GM10248 (cell line): ENCODE results near the gene ASMT.

Source experiments
- CTCF ChIA-PET: fragments of 300-600 bp; sonication (Branson Sonifier 250); formaldehyde crosslinking; extraction: SDS; loops from one replicate; lab custom pipeline; 2021; ENCODE audit warnings: antibody characterized with exemption; lab: Yijun Ruan, JAX
- POLR2A ChIA-PET: fragments of 350-650 bp; sonication (Branson Sonifier 250); formaldehyde crosslinking; extraction: SDS; loops from one replicate; lab custom pipeline; 2020; ENCODE audit warnings: antibody characterized with exemption; lab: Yijun Ruan, JAX
- DNase-seq: peaks from one replicate; pipeline ENCODE4 v3.0.0; 2012; ENCODE audit errors: extremely low spot score
- CTCF ChIP-seq: IDR thresholded peaks from 2 replicates; pipeline ENCODE4 v1.5.1; 2012; ENCODE audit warnings: mild to moderate bottlenecking, low read depth; ENCODE audit errors: extremely low read depth, missing control alignments, control extremely low read depth

ASMT gene

GRCh38 chrX:1591863-1592469 is 22.9 kb upstream of the ASMT start:
- TF ChIP-seq CTCF, result no peak
- CTCF ChIA-PET, result no interaction called here
- DNase-seq, result no peak
- POLR2A ChIA-PET, result no interaction called here

DNA sequence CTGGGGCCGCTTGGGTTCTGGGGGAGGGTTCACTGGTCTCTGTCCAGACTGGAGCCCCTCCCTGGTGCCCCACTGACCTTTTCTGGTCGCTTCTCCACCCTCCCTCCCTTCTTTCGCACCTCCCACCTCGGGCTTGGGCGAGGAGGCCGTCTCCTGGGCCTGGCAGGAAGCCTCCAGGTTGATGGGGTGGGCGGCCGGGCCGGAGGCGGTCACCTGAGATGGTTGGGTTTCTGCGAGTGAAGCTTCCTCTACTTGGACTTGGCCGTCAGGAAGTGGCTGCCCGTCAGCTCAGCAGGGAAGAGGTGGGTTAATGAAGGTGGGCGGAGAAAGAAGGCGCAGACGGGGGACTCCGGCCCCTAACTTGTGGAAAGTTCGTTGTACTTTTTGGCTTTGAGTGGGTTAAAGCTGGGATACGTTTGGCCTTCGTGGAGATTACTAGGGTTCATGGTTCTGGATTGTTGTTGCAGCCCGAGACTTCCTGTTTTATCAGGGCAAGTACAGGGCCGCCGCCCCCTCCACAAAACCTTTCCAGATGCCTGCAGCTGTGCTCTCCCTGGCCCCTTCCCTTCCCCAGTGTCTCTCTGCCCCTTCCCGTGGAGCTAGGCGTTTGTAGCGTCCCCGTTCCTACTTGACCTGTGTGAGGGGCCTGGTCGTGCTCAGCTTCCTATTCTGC is 22.3 kb upstream of the ASMT start:
- no peak for TF ChIP-seq CTCF
- ChIA-PET CTCF (no interaction called here), POLR2A (no interaction called here)
- peak; percentile 72 for DNase-seq

DNA sequence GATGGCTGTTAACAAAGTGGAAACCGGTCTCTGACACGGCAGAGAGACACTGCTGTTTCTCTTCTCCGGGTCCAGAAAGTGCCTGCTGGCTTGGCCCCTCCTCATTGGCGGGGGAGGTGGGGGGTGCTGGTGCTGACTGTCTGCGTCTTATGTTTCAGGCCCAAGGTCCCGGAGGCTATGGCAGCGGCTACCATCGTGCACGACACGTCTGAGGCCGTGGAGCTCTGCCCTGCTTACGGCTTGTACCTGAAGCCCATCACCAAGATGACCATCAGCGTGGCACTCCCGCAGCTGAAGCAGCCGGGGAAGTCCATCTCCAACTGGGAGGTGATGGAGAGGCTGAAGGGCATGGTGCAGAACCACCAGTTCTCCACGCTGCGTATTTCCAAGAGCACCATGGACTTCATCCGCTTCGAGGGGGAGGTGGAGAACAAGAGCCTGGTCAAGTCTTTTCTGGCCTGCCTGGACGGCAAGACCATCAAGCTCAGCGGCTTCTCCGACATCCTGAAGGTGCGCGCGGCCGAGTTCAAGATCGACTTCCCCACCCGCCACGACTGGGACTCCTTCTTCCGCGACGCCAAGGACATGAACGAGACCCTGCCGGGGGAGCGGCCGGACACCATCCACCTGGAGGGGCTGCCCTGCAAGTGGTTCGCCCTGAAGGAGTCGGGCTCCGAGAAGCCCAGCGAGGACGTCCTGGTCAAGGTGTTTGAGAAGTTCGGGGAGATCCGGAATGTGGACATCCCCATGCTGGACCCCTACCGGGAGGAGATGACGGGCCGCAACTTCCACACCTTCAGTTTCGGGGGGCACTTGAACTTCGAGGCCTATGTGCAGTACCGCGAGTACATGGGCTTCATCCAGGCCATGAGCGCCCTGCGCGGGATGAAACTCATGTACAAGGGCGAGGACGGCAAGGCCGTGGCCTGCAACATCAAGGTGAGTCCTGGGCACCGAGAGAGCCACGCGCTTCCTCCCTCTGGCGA is 21.3 kb upstream of the ASMT start:
- ChIA-PET POLR2A (no interaction called here), CTCF (no interaction called here)
- no peak for DNase-seq
- TF ChIP-seq CTCF, result no peak

DNA sequence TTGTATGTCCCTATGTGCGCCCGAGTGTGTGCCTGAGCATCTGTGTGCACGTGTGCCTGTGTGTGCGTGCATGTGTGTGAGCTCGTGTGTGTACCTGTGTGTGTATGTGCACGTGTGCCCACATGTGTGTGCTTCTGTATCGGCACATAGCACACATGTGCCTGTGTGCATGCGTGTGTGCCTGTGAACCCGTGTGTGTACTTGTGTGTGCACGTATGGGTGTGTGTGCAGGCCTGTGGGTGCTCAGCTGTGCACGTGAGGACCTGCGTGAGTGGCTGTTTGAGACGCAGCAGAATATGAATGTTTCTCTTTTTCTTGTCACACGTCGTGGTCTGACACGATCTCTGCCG is 19.2 kb upstream of the ASMT start:
- TF ChIP-seq CTCF, result no peak
- ChIA-PET POLR2A (no interaction called here), CTCF (no interaction called here)
- no peak for DNase-seq

DNA sequence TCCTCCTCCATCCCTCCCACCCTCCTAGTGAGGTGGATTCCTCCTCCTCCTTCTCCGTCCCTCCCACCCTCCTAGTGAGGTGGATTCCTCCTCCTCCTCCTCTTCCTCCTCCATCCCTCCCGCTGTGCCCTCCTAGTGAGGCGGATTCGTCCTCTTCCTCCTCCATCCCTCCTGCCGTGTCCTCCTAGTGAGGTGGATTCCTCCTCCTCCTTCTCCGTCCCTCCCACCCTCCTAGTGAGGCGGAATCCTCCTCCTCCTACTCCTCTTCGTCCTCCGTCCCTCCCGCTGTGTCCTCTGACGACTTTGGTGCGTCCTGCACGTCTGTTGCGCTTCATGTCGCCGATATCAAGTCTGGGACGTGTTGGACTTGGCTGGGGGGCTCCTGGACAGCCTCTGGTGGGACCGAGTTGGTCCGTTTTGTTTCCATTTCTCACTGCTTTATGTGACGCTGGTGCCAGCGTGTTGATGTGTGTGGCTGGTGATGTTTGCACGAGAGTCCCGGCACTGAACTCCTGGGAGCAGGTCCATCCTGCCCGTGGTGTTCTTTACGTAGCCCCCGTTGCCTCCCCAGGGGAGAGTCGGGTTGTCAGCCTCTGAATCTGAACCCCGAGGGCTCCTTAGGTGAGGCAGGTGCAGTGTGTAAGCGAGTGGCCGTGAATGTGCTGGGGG is 18.0 kb upstream of the ASMT start:
- ChIA-PET POLR2A (no interaction called here), CTCF (no interaction called here)
- no peak for TF ChIP-seq CTCF
- no peak for DNase-seq
